GM13976 (cell line): Measurements from ENCODE around the gene TBCE.
"Not testable (repeated sequence)": the region's sequence is repeated elsewhere in the genome, so short reads cannot be mapped to it uniquely, and the experiment has no call there.

Source experiments
- DNase-seq: peaks from one replicate; pipeline ENCODE4 v3.0.0; 2012; ENCODE audit warnings: low spot score
- in situ Hi-C: fragments of 300-500 bp; cut with MboI; formaldehyde crosslinking; loops from one replicate; pipeline ENCODE4 v1.12.0; 2022; ENCODE audit warnings: low sequenced_read_pairs, mixed read lengths, inconsistent platforms; ENCODE audit not compliant: unreplicated experiment
- TF ChIP-seq, protein P1 (sequence below): IDR thresholded peaks from 2 replicates; pipeline ENCODE4 v1.5.1; 2012; ENCODE audit warnings: borderline replicate concordance, mild to moderate bottlenecking; ENCODE audit not compliant: insufficient read depth; ENCODE audit errors: extremely low read depth, missing control alignments, control extremely low read depth

TBCE gene

GRCh38 chr1:235369802-235370201 is 2.6 kb downstream of the TBCE start:
- DNase-seq = no peak
- TF ChIP-seq, protein P1, sequence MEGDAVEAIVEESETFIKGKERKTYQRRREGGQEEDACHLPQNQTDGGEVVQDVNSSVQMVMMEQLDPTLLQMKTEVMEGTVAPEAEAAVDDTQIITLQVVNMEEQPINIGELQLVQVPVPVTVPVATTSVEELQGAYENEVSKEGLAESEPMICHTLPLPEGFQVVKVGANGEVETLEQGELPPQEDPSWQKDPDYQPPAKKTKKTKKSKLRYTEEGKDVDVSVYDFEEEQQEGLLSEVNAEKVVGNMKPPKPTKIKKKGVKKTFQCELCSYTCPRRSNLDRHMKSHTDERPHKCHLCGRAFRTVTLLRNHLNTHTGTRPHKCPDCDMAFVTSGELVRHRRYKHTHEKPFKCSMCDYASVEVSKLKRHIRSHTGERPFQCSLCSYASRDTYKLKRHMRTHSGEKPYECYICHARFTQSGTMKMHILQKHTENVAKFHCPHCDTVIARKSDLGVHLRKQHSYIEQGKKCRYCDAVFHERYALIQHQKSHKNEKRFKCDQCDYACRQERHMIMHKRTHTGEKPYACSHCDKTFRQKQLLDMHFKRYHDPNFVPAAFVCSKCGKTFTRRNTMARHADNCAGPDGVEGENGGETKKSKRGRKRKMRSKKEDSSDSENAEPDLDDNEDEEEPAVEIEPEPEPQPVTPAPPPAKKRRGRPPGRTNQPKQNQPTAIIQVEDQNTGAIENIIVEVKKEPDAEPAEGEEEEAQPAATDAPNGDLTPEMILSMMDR = no peak
- in situ Hi-C loops = no loop called here

- TF ChIP-seq, protein P1 = no peak
- in situ Hi-C loops = no loop called here
- no peak for DNase-seq
These were observed 8.8 kb downstream of the TBCE start for GRCh38 chr1:235375919-235376605.

DNA sequence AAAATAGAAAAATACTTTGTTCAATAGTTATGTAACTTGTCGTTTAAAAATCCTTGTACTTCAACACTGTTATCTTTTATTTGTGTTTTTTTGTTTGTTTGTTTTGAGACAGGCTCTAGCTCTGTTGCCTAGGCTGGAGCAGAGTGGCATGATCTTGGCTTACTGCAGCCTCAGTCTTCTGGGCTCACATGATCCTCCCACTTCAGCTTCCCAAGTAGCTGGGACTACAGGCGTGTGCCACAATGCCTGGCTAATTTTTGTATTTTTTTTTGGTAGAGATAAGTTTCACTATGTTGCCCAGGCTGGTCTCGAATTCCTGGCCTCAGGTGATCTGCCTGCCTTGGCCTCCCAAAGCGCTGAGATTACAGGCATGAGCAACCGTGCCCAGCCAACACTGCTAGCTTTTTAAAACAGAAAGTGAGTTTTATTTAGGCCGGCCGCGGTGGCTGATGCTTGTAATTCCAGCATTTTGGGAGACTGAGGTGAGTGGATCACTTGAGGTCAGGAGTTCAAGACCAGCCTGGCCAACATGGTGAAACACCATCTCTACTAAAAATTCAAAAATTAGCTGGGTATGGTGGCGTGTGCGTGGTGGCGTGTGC is 11.0 kb downstream of the TBCE start:
- in situ Hi-C loops, DNase-seq: not testable (repeated sequence)

DNA sequence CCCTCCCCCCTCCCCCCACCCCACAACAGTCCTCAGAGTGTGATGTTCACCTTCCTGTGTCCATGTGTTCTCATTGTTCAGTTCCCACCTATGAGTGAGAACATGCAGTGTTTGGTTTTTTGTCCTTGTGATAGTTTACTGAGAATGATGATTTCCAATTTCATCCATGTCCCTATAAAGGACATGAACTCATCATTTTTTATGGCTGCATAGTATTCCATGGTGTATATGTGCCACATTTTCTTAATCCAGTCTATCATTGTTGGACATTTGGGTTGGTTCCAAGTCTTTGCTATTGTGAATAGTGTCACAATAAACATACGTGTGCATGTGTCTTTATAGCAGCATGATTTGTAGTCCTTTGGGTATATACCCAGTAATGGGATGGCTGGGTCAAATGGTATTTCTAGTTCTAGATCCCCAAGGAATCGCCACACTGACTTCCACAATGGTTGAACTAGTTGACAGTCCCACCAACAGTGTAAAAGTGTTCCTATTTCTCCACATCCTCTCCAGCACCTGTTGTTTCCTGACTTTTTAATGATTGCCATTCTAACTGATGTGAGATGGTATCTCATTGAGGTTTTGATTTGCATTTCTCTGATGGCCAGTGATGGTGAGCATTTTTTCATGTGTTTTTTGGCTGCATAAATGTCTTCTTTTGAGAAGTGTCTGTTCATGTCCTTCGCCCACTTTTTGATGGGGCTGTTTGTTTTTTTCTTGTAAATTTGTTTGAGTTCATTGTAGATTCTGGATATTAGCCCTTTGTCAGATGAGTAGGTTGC is 14.9 kb downstream of the TBCE start:
- DNase-seq, in situ Hi-C loops: not testable (repeated sequence)

DNA sequence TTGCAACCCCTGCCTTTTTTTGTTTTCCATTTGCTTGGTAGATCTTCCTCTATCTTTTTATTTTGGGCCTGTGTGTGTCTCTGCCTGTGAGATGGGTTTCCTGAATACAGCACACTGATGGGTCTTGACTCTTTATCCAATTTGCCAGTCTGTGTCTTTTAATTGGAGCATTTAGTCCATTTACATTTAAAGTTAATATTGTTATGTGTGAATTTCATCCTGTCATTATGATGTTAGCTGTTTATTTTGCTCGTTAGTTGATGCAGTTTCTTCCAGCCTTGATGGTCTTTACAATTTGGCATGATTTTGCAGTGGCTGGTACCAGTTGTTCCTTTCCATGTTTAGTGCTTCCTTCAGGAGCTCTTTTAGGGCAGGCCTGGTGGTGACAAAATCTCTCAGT is 18.4 kb downstream of the TBCE start:
- DNase-seq, in situ Hi-C loops: not testable (repeated sequence)

- in situ Hi-C loops = no loop called here
- TF ChIP-seq, protein P1 = no peak
These were observed 24.6 kb downstream of the TBCE start for GRCh38 chr1:235391874-235392273.

GRCh38 chr1:235397733-235398132 is 30.5 kb downstream of the TBCE start:
- TF ChIP-seq, protein P1 = no peak
- in situ Hi-C loops = no loop called here
- no peak for DNase-seq

More at GRCh38 chr1:235391874-235392273, 24.6 kb downstream of the TBCE start:
- no peak for DNase-seq

DNA sequence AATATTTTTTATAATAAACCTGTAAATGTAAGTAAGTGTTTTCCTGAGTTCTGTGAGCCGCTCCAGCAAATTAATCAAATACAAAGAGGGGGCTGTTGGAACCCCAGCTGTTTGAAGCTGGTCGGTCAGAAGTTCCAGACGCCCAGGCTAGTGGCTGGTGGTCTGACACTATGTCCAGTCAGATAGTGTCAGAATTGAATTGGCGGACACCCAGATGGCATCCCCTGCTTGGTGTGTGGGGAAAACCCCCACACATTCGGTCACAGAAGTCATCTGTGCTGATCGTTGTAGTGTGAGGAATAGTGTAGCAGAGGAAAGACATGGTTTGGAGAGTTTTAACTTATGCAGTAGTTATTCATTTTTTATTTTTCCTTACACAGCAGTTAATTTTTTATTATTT is 32.4 kb downstream of the TBCE start:
- TF ChIP-seq, protein P1 = no peak
- DNase-seq = no peak
- in situ Hi-C loops = loop anchor here (25.0 kb wide), 1 partner anchor 912 kb away; the partner anchor contains the start of gene TARBP1
